HG02938 (cell line): ENCODE measurements around the gene LRRC75A.

Source experiments
- ATAC-seq: cut with Tn5 transposase; IDR thresholded peaks from one replicate; pipeline ENCODE4 v1.9.1; 2021; ENCODE audit warnings: mild to moderate bottlenecking, moderate library complexity; ENCODE audit not compliant: unreplicated experiment

The LRRC75A gene

GRCh38 chr17:16473044-16474011 lies 18.7 kb downstream of the LRRC75A start:
- no peak for ATAC-seq

DNA sequence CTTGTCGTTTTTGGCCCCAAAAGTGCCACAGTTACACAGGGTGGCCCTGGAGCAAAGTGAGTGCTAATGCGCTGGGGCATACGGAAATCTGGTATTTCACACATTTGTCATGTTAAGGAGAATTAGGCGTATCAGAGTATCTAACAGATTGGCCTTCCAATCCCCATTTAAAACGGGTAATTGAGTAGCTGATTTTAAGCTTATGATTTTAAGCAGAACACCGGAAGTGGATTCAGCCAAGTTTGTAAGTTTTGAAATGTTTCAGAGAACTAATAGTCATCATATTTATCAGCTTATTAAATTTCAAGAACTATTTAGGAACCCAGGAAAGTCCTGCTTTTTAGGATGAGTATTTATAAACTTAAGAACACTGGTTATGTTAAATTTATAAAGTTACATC lies 19.5 kb downstream of the LRRC75A start:
- ATAC-seq: no peak

GRCh38 chr17:16471295-16471694 lies 20.7 kb downstream of the LRRC75A start:
- no peak for ATAC-seq

GRCh38 chr17:16470265-16470664 lies 21.7 kb downstream of the LRRC75A start:
- no peak for ATAC-seq

- no peak for ATAC-seq
Observed at GRCh38 chr17:16468428-16468992, 23.5 kb downstream of the LRRC75A start.

- ATAC-seq: no peak
Observed at GRCh38 chr17:16467886-16468285, 24.1 kb downstream of the LRRC75A start.

DNA sequence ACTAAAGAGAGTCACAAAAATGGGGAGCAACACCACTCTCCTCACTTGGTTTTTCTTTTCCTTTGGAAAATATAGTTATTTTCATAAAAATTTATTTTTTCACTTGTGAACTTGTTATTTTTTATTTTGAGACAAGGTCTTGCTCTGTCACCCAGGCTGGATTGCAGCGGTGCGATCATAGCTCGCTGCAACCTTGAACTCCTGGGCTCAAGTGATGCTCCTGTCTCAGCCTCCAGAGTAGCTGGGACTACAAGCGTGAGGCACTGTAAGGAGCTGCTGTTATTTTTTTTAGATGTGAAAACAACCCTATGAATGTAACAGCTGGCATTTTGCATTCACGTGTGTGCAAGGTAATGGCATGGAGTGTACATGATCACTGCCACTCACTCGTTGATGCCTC lies 24.9 kb downstream of the LRRC75A start:
- ATAC-seq: no peak

DNA sequence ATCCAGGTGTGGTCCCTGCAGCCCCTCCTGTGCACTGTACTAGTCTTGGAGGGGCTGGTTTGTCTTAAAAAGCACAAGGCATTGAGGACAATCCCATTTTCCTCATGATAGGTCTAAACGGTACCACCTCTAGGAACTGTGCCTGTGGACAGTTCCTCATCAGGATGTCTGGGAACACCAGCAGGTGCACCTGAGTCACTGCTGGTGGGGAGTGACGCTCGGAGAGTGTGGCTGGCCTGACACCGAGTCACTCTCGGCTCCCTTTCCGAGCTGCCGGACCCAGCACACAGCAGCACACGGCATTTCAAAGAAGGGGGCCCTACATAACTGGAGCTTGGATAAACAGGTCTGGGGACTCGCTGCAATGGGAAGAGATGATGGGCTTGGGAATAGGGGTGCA lies 25.6 kb downstream of the LRRC75A start:
- no peak for ATAC-seq

DNA sequence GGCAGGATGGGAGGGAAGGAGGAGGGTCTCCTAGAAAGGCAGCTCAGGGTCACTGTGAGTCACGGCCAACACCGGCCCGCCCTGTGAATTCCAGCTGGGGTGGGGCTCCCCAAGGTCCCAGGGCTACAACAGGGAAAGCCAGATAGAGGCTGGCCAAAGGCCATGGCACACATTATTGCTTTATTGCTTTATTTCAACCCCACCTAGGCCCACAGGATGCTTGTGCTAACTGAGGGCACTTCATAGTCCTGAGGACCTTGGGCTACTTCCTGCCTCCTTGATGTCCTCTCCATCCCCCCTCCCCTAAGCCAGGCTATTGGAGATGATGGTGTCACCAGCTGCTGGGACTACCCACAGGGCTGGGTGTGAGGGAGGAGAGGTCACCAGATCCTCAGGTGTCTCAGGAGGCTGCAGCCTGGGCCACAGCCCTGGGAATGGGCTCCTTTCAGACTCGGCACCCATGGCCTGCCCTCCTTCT lies 26.1 kb downstream of the LRRC75A start:
- no peak for ATAC-seq

GRCh38 chr17:16465052-16465312 lies 27.0 kb downstream of the LRRC75A start:
- no peak for ATAC-seq

GRCh38 chr17:16464303-16465051 lies 27.5 kb downstream of the LRRC75A start:
- ATAC-seq: no peak

DNA sequence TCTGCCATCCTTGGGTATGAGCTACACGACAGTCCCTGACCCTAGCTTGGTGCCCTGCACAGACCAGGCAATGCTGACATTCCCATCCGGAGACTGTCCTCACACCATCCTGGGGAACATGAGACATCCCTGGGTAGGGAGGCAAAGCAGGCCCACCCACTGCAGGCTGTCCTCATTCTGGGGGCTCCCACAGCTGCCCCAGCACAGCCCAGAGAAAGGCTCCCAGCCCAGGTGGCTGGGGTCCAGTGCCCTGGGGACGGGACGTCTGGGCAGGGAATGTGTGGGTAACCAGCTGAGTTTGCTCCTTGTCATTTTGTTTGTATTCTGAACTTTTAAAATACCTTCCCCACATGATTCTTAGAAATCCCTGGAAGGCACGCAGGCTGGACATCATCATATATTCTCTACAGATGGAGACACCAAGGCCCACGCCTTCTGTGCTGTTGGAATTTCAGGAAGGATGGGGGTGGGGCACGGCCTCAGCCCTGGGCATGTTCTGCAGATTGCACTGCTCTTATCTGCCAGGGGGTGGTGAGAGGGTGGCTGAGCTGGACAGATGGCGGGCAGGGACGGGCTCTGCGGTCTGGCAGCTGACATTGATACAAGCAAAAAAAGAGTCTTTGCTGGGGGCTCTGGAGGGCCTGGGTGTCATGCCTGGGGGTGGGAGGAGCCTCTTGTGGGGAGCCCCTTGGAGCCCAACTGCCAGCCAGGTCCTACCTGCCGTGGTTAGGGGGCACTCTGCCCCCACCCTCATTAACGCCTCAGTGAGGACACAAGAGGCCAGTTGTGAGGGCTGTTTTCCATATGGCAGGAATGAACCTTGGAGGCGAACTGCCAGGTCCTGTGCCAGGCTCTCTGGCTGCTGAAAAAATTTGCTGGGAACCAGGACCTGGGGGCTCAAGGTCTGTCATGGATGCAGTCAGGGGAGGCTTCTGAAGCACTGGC lies 28.4 kb downstream of the LRRC75A start:
- no peak for ATAC-seq

GRCh38 chr17:16462070-16462864 lies 29.7 kb downstream of the LRRC75A start:
- no peak for ATAC-seq

DNA sequence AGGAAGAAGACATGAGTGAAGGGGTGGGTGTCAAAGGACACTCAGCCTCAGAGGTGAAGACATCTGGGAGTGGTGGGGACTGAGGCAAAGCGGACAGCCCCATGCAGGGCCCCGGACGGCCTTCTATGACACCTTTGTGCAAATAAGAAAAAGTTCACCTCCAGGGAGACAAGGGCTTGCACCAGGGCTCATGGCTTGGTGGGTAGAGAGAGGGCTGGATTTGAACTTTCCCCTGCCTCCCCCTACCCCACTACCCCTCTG lies 30.5 kb downstream of the LRRC75A start:
- no peak for ATAC-seq

- ATAC-seq: no peak
Observed at GRCh38 chr17:16460796-16461605, 31.0 kb downstream of the LRRC75A start.

GRCh38 chr17:16459855-16460550 lies 32.0 kb downstream of the LRRC75A start:
- ATAC-seq: no peak

GRCh38 chr17:16459271-16459670 lies 32.7 kb downstream of the LRRC75A start:
- no peak for ATAC-seq

GRCh38 chr17:16456742-16457316 lies 35.2 kb downstream of the LRRC75A start:
- no peak for ATAC-seq
